Endodermal cell (in vitro differentiated cells): Measurements from ENCODE around the gene ARCN1. TPM values are rescaled to one million over a fixed set of nuclear protein-coding genes. Genes with fewer than 3 reads are reported as not detected.

Source experiments
- DNase-seq: peaks from one replicate; pipeline ENCODE4 v3.0.0-alpha.2; 2017
- H3K27ac ChIP-seq: 2 replicates; pipeline ENCODE4 v1.5.1; 2013; ENCODE audit warnings: mild to moderate bottlenecking, low read depth, low read length, moderate library complexity
- H3K27me3 ChIP-seq: 2 replicates; pipeline ENCODE4 v1.6.1; 2013; ENCODE audit warnings: mild to moderate bottlenecking, low read length, moderate library complexity; ENCODE audit not compliant: insufficient read depth, control insufficient read depth, poor library complexity, severe bottlenecking
- H3K36me3 ChIP-seq: 2 replicates; pipeline ENCODE4 v1.7.0; 2013; ENCODE audit warnings: mild to moderate bottlenecking, low read length, moderate library complexity; ENCODE audit not compliant: control insufficient read depth, insufficient read depth
- H3K4me1 ChIP-seq: one replicate; pipeline ENCODE4 v1.7.0; 2013; ENCODE audit warnings: low read length; ENCODE audit not compliant: control insufficient read depth, insufficient read depth
- H3K4me3 ChIP-seq: 2 replicates; pipeline ENCODE4 v1.5.1; 2013; ENCODE audit warnings: mild to moderate bottlenecking, low read length, moderate library complexity
- H3K9ac ChIP-seq: 2 replicates; pipeline ENCODE4 v1.6.1; 2013; ENCODE audit warnings: mild to moderate bottlenecking, low read length, moderate library complexity; ENCODE audit not compliant: poor library complexity, severe bottlenecking; ENCODE audit errors: extremely low read depth
- H3K9me3 ChIP-seq: 2 replicates; pipeline ENCODE4 v1.6.1; 2013; ENCODE audit warnings: mild to moderate bottlenecking, low read length, moderate library complexity; ENCODE audit not compliant: control insufficient read depth
- H3K27ac Mint-ChIP-seq: 2 replicates; pipeline ENCODE4 v1.8.0; 2020; ENCODE audit warnings: mixed read lengths
- H3K27me3 Mint-ChIP-seq: 2 replicates; pipeline ENCODE4 v1.8.0; 2021; ENCODE audit warnings: mild to moderate bottlenecking, mixed read lengths; ENCODE audit not compliant: insufficient read depth
- H3K36me3 Mint-ChIP-seq: 2 replicates; pipeline ENCODE4 v1.8.0; 2020; ENCODE audit warnings: low read depth, mixed read lengths
- H3K4me1 Mint-ChIP-seq: 2 replicates; pipeline ENCODE4 v1.8.0; 2020; ENCODE audit warnings: mixed read lengths
- H3K4me3 Mint-ChIP-seq: 2 replicates; pipeline ENCODE4 v1.8.0; 2020; ENCODE audit warnings: mild to moderate bottlenecking, moderate library complexity, mixed read lengths
- H3K9me3 Mint-ChIP-seq: 2 replicates; pipeline ENCODE4 v1.8.0; 2020; ENCODE audit warnings: mild to moderate bottlenecking, mixed read lengths
- WGBS, 2 experiments: methylation state at CpG; one replicate each; pipeline versions ENCODE4 v1.1.5 to v1.1.7; 2013; ENCODE audit warnings: missing lambda C conversion rate in 2 of 2, mixed read lengths in 1 of 2; ENCODE audit not compliant: insufficient coverage in 1 of 2, insufficient read length in 1 of 2; 5-methylcytosine and 5-hydroxymethylcytosine counted together
- total RNA-seq, 2 donors: library from RNA; stranded (reverse); fragmentation: NEBNext Ultra II Directional in 1 of 2; extraction: Animal tissue kit (Norgen Biotek cat#: 25700) in 1 of 2; gene quantifications; 2 replicates in 1 of 2; 3 replicates in 1 of 2; pipeline ENCODE4 v1.2.1, GENCODE V29; 2021
- TF ChIP-seq, protein P1 (sequence below): fragments of 200-600 bp; sonication (generic); conservative IDR thresholded peaks from 2 replicates; pipeline ENCODE4 v1.5.0; 2021; ENCODE audit warnings: antibody characterized with exemption, mild to moderate bottlenecking

ARCN1 gene
- total RNA-seq, 2 donors from 2014 or later, result 130 to 161 TPM

DNA sequence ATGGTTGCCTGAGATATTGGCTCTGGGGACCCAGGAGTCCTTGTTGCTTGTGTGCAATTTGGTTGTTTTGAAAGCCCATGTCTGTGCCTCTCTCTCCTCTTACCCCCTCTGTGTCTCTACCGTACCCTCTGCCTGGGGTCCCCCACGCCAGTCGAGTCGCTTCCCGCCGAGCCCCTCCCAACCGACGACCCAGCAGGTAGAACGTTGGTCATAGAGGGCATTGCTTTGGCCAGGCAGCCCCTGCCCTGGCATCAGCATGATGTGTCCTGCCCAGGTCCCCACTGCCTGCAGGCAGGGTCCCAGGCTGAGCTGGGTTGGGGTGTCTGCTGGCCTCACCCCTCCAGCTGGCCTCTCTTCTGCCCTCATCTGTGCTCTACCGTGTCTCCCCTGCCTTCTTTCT, 72.3 kb downstream of the ARCN1 start:
- no peaks in the 10 kb centered on the region for H3K27me3 ChIP-seq
- Mint-ChIP-seq H3K4me3 (no peak overlapping the region), H3K27me3 (no peaks in the 10 kb centered on the region), H3K36me3 (peaks cover 46% of the 10 kb centered on the region), H3K4me1 (no peaks in the 10 kb centered on the region), H3K9me3 (no peaks in the 10 kb centered on the region), H3K27ac (no peak overlapping the region)
- H3K27ac ChIP-seq, result no peak overlapping the region
- H3K9me3 ChIP-seq, result no peaks in the 10 kb centered on the region
- no peak overlapping the region for H3K4me3 ChIP-seq
- H3K4me1 ChIP-seq, result no peaks in the 10 kb centered on the region
- DNase-seq, result no peak
- WGBS, 2 experiments, result 91 to 96% methylated on average over 4 to 10 of the region's 10 CpGs
- TF ChIP-seq, protein P1, sequence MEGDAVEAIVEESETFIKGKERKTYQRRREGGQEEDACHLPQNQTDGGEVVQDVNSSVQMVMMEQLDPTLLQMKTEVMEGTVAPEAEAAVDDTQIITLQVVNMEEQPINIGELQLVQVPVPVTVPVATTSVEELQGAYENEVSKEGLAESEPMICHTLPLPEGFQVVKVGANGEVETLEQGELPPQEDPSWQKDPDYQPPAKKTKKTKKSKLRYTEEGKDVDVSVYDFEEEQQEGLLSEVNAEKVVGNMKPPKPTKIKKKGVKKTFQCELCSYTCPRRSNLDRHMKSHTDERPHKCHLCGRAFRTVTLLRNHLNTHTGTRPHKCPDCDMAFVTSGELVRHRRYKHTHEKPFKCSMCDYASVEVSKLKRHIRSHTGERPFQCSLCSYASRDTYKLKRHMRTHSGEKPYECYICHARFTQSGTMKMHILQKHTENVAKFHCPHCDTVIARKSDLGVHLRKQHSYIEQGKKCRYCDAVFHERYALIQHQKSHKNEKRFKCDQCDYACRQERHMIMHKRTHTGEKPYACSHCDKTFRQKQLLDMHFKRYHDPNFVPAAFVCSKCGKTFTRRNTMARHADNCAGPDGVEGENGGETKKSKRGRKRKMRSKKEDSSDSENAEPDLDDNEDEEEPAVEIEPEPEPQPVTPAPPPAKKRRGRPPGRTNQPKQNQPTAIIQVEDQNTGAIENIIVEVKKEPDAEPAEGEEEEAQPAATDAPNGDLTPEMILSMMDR, result no peak
- H3K9ac ChIP-seq, result no peak overlapping the region
- H3K36me3 ChIP-seq, result peaks cover 40% of the 10 kb centered on the region

DNA sequence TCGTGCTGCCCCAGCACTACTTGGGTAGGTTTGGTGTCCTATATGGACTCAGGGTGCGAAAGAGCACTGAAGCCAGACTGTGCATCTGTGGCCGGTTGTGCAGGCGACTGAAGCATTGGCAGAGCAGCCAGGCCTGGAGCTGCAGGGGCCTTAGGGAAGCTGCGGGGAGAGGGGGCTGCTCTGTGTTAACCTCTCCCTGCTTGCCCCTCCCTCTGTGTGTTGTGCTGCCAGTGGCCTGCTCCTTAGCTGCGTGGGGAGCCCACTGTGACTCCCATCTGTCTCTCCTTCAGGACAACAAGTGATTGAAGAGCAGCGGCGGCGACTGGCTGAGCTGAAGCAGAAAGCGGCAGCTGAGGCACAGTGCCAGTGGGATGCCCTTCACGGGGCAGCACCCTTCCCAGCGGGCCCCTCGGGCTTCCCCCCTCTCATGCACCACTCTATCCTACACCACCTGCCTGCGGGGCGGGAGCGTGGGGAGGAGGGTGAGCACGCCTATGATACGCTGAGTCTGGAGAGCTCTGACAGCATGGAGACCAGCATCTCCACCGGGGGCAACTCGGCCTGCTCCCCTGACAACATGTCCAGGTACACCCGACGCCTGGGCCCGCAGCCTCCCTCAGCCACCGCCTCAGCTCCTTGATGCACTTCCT, 73.0 kb downstream of the ARCN1 start:
- no peaks in the 10 kb centered on the region for H3K9me3 Mint-ChIP-seq
- no peak overlapping the region for H3K9ac ChIP-seq
- TF ChIP-seq, protein P1, result no peak
- H3K27me3 Mint-ChIP-seq, result no peaks in the 10 kb centered on the region
- no peaks in the 10 kb centered on the region for H3K27me3 ChIP-seq
- no peak for DNase-seq
- H3K9me3 ChIP-seq, result no peaks in the 10 kb centered on the region
- 93 to 99% methylated on average over 13 to 24 of the region's 24 CpGs for WGBS, 2 experiments
- peaks cover 47% of the 10 kb centered on the region for H3K36me3 ChIP-seq
- no peak overlapping the region for H3K4me3 Mint-ChIP-seq
- no peak overlapping the region for H3K27ac Mint-ChIP-seq
- H3K4me1 ChIP-seq, result no peaks in the 10 kb centered on the region
- no peak overlapping the region for H3K27ac ChIP-seq
- H3K4me1 Mint-ChIP-seq, result no peaks in the 10 kb centered on the region
- no peak overlapping the region for H3K4me3 ChIP-seq
- peaks cover 48% of the 10 kb centered on the region for H3K36me3 Mint-ChIP-seq

DNA sequence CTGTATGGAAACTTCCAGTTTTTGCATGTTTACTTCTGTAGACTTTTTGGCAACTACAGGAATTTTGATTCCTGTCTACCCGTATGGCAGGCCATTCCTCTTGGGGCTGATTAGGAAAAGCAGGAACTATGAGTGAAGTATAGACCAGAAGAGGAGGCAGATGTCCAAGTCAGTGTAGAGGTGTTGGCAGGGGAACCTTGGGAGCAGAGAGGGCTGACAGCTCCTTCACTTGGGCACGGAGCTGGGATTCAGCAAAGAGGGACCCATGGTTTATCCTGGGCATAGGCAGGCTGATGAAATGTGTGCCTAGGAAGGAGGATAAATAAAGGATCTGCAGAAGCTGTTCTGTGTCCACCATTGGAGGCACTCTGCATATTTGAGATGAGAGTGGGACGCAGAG, 74.2 kb downstream of the ARCN1 start:
- H3K27me3 ChIP-seq, result no peaks in the 10 kb centered on the region
- no peak for DNase-seq
- no peak overlapping the region for H3K27ac ChIP-seq
- no peak overlapping the region for H3K27ac Mint-ChIP-seq
- no peaks in the 10 kb centered on the region for H3K9me3 Mint-ChIP-seq
- no peaks in the 10 kb centered on the region for H3K4me1 Mint-ChIP-seq
- H3K4me3 Mint-ChIP-seq, result no peak overlapping the region
- H3K9me3 ChIP-seq, result no peaks in the 10 kb centered on the region
- no peak overlapping the region for H3K9ac ChIP-seq
- WGBS, 2 experiments, result 89 to 97% methylated on average over 3 of the region's 3 CpGs
- H3K36me3 Mint-ChIP-seq, result peaks cover 57% of the 10 kb centered on the region
- peaks cover 56% of the 10 kb centered on the region for H3K36me3 ChIP-seq
- H3K27me3 Mint-ChIP-seq, result no peaks in the 10 kb centered on the region
- TF ChIP-seq, protein P1, result no peak
- H3K4me1 ChIP-seq, result no peaks in the 10 kb centered on the region
- no peak overlapping the region for H3K4me3 ChIP-seq
